SHP77 treated with DMSO at 0.1 percent for 48 hours (cell line): ENCODE results near the gene CHGA.

Experiments used
- DNase-seq: peaks from one replicate; lab custom pipeline; 2025; lab: John Stamatoyannopoulos, UW

Gene CHGA

GRCh38 chr14:92961567-92961855 lies 38.6 kb downstream of the CHGA start:
- no peak for DNase-seq

- DNase-seq = no peak
Observed at GRCh38 chr14:92962031-92962830, 39.3 kb downstream of the CHGA start.

GRCh38 chr14:92962831-92963095 lies 39.8 kb downstream of the CHGA start:
- no peak for DNase-seq

GRCh38 chr14:92963301-92964123 lies 40.6 kb downstream of the CHGA start:
- DNase-seq = no peak

GRCh38 chr14:92964124-92965109 lies 41.5 kb downstream of the CHGA start:
- DNase-seq = no peak

- DNase-seq = no peak
Observed at GRCh38 chr14:92965281-92965680, 42.3 kb downstream of the CHGA start.

- no peak for DNase-seq
Observed at GRCh38 chr14:92967346-92967926, 44.5 kb downstream of the CHGA start.

- no peak for DNase-seq
Observed at GRCh38 chr14:92968291-92969020, 45.5 kb downstream of the CHGA start.

GRCh38 chr14:92969430-92969829 lies 46.5 kb downstream of the CHGA start:
- no peak for DNase-seq

- DNase-seq = no peak
Observed at GRCh38 chr14:92969871-92970270, 46.9 kb downstream of the CHGA start.

GRCh38 chr14:92970271-92970670 lies 47.3 kb downstream of the CHGA start:
- DNase-seq = no peak

GRCh38 chr14:92971601-92972180 lies 48.7 kb downstream of the CHGA start:
- no peak for DNase-seq

- DNase-seq = peak; percentile 11
Observed at GRCh38 chr14:92973261-92973797, 50.4 kb downstream of the CHGA start.

- DNase-seq = no peak
Observed at GRCh38 chr14:92973798-92974372, 50.9 kb downstream of the CHGA start.

GRCh38 chr14:92974541-92975345 lies 51.8 kb downstream of the CHGA start:
- DNase-seq = no peak

GRCh38 chr14:92976268-92976667 lies 53.3 kb downstream of the CHGA start:
- DNase-seq = no peak

GRCh38 chr14:92978229-92979021 lies 55.5 kb downstream of the CHGA start:
- DNase-seq = no peak

GRCh38 chr14:92980866-92981265 lies 57.9 kb downstream of the CHGA start:
- DNase-seq = no peak

GRCh38 chr14:92981726-92982125 lies 58.8 kb downstream of the CHGA start:
- no peak for DNase-seq
